ENCODE data around the gene FH.
A peak's percentile ranks its signal among the peaks of the same experiment; 100 is the strongest.

FH gene

DNA sequence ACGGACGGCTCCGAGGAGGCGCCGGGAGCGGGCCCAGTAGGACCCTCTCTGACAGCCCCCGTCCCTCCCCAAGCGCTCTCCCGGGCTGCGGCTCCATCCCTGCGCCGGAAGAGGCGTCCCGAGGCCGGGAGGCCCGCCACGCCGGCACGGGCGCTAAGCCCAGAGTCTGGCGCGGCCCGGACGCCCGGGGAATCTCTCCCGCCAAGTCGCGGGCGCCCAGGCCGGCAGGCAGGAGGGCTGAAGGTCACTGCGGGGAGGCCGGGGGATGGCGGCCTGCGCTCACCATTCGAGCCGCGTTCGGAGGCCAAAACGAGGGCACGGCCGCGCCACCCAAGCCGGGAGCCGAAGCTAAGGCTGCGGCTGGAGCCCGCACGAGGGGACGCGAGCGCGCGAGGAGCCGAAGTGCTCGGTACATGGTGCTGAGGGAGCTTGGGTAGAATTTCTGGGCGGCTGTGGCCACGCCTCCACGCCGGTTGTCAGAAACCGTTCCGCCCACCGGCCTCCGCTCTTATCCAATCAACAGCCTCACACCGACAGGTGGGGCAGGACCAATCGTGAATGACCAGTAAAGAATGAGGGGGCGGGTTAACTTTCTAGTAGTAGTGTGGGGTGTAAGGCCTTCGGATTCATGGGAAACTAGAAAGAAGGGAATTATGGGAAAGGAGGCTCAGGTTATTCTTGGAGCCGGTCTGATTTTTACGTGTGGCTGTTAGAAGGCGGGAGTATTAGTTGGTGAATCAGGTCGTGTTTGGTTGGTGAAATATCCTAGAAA is at the start of gene FH:
FH (minus strand) TSS at position 448 of the 772 bp plus-strand sequence; CDS start at position 415, 33 bp downstream.
- DNase-seq = peak; percentile 69 to 82 (median 82)

DNA sequence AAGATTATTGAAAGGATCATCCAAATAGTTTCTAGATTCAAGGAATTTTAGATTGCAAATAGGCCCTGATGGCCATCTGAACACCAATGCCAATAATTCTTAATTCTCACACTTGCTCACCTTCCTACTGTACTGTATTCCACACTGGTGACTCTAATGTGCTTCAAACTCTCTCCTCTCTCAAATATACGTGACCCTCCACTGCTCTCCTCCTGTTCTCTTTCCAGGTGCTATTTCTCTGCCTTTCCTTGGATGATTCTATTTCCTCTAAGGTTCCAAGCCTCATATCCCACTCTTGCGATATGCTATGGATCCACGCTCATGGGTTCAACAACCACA is 41.3 kb upstream of the FH start:
- DNase-seq = no peak

DNA sequence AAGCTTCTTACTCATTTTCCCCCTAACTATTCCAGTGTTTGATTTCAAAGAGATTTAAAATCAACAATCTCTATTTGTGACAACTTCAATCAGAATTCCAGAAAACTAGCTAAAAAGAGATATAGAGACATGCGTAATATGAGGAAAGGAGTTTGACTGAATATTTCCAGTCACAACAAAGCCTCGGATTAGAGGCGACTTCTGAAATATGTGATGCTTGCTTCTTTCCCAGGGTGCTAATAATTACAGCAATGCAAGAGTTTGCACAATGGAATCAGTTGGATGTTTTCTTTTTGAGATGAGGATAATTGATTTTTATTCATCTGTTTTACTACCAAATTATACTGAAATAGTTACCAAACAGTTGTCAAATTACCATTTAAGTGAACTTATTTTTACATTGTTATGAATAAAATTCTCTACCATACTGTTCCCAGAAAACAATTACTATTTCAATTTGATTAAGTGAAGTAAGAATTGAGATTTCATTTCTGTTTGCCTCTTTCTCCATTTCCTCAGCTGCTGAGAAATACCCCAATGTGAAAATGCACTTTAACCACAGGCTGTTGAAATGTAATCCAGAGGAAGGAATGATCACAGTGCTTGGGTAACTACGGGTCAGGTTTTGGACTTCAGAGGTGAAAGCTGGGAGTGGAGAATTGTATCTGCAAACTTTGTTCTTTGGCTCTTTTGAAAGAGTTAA is 40.7 kb upstream of the FH start:
- DNase-seq = no peak

DNA sequence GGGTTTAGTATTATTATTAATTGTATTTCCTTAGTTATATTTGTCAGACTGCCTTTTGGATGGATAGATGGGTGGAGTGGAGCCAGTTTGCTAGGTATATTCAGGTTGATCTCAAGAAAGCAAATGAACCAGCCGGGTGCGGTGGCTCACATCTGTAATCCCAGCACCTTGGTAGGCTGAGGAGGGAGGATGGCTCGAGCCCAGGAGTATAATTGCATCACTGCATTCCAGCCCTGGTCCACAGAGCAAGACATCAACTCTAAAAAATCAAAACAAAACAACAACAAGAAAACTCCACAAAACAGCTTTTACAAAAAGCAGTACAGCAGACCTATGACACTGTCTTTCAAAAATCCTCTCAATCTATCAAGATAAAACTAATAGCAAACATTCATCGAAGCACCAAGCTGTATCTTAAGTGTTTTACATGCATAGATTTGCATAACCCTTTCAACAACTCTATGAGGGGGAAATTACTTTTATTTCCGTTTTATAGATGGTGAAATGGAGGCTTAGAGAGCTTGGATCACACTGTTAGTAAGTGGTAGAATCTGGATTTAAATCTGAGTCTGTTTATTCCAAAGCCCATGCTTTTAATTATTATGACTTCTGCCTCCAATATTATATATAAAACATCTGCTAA is 38.1 kb upstream of the FH start:
- no peak for DNase-seq

GRCh38 chr1:241557031-241557430 is 37.5 kb upstream of the FH start:
- no peak for DNase-seq

GRCh38 chr1:241555526-241555925 is 36.0 kb upstream of the FH start:
- DNase-seq = no peak

- no peak for DNase-seq
Measured at GRCh38 chr1:241553886-241554592, 34.5 kb upstream of the FH start.

- DNase-seq = no peak
Measured at GRCh38 chr1:241551759-241552638, 32.4 kb upstream of the FH start.

GRCh38 chr1:241550318-241550717 is 30.8 kb upstream of the FH start:
- no peak for DNase-seq

GRCh38 chr1:241548008-241548407 is 28.5 kb upstream of the FH start:
- DNase-seq = no peak

GRCh38 chr1:241542199-241542907 is 22.8 kb upstream of the FH start:
- no peak for DNase-seq

DNA sequence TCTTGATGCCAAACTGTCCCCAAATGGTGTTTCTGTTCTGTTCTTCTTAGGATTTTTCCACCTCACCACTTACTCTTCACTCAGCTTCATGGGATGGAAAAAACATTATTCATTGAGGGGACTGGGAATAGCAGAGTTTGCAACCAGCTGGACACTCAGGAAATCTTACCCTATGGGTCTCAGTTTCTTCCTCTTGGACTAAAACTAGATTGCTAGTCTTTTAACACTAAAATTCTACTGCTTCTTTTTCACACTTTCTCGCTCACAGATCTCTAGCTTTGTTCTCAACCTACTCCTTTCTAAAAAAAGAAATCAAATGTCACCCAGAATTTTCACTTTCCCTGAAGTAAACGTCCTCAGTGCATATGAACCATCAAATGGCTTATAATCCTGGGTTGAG is 17.4 kb upstream of the FH start:
- no peak for DNase-seq

DNA sequence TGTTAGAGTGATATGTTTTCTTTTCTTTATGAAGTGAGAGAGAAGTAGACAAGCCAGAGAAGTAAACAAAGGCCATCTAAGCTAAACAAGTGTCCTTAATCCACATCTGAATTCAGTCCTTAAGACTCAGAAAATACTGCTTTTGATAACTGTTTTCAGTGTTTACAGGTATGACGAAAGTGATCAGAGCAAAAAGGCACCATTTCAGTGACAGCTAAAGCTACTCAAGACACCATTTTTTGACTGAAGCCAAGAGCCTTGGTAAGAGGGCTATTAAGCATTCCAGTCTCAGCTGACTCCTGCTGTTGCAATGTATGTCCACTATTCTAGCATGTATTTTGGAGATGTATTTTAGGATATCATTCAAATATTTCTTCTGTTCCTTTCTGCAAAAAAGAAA is 16.7 kb upstream of the FH start:
- DNase-seq = no peak

DNA sequence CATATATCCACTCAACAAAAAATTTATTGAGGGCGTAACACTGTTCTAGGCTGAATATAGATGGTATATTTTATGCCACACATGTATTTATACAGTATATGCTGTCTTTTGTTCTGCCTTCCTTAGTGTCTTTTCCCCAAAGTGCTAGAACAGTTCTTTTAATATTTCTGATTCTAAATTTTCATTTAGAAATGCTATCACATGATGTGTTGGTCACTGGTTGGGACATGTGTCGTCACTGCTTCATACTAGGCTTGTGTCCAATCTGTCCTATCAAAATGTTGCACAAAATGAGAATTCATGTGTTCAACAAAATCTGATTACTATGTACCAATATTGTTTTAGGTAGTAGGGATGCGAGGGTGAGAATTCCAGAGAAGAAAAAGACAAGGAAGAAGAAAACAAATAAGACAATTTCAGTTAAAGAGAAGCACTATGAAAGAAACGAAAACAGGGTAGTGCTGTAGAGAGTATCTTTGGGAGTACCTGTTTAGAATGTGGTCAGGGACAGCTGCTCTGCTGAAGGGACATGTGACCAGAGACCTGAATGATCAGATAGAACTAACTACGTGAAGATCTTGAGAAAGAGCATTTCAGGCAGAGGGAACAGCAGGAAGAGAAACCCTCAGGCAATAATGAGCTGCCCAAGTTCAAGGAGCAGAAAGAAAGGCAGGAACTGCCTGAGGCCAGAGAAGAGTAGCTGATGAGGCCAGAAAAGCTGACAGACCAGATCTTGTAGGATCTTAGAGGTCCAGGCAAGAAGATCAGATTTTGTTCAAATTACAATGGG is 14.0 kb upstream of the FH start:
- no peak for DNase-seq

- DNase-seq = no peak
Measured at GRCh38 chr1:241532864-241533263, 13.3 kb upstream of the FH start.

DNA sequence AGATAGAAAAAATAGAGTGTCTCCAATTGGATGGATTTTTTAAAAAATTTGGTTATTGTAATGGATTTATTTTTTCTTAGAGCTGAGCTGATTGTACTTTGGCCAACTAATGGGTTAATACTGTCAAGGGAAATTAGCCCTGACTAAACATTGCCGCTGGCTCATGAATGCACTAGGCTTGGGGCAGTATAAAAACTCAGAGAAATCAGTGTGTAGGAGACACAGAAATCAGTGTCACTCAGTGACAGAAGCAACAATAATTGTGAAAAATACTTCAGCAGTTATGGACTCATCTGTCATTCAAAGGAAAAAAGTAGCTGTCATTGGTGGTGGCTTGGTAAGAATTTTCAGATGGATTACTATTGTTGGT is 12.6 kb upstream of the FH start, which contains the start of gene KMO:
KMO (plus strand) TSS at position 217 of the 370 bp plus-strand sequence; CDS start at position 284, 67 bp downstream.
- no peak for DNase-seq

DNA sequence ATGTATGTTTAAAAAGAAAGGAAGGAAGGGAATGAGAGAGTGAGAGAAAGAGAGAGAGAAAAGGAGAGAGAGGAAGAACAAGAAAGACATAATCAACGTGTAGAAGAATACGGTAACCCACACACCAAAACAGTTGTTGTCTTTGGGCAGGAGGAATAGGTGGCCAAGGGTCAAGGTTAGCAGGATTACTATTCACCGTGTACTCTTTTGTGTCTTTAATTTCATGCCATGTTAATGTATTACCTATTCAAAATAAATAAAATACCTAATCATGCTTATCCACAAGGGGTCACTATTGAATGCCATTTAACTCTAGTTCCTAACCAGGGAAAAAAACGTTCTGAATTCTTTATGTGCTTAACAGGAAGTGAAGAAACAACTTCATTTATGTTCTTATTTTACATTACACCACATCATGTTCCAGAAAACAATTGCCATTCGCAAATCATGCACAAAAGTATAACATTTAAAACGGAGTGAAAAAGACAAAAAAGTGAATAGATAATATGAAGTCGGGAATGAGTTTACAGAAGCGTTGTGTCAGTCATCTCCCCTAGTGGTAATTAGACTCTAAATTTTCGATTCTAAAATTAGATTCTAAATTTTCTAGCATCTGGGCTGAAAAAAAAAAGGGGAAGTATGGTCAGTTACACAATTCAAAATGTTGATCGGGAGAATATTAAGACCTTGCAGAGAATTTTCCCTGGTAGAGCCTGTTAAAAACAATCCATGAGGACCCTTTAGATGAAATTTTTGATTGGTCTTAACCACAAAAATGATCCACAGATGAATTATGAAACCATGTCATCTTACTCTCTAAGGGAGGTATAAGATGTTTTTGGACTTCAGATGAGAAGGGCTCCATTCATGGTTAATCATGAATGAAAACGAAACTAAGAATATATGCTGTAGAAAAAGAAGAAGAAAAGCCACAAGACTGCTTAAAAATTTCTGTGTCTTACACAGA is 11.9 kb upstream of the FH start:
- no peak for DNase-seq

DNA sequence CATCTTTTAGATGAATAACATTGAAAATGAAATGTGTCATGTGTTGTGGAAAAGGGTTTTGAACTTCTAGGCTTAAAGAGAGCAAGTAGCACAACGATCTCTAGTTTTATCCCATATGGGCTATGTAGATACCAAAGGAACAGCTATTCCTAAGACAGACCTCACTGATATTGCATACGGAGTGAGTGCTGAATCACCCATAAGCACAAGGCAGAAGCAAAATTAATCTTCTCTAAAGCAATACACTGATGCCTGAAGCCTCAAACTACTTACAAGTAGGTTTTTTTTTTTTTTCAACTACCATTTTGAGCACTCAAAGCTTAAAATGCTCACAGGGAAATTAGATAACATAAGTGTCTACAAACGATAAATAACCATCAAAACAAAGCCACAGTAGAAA is 7.6 kb upstream of the FH start:
- no peak for DNase-seq

DNA sequence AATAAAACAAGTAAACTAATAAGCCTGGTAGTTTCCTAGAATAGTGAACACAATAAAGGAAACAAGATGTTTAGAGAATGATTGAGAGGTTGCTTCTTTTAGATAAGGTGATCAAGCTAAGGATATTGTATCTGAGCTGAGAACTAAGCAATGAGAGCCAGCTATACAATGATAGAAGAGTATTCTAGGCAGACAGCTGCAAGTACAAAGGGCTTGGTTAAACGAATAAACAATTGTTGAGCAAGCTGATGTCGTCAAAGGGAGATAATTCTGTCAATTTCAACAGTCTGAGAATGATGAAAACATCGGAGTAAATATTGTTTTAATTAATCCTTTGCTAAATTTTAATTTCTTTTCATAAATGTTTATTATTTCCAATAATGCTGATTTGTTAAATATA is 5.5 kb upstream of the FH start:
- no peak for DNase-seq

DNA sequence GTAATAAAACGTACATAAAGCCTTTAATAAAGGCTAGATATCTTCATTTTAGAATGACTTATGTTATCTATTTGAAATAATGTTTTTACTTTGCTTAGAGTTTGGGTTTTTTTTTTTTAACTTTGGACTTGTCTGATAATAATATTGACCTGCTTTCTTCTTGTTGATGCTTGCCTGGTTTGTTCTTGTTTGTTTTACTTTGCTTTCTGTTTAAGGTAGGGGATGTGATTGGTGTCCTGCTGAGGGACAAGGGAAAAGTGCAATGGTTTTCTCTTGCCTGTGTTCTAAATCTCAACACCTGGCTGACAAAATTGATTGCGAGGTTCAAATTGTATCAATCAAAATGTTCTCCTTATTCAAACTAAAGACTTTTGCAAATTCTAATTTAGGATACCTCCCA is 2.2 kb upstream of the FH start:
- no peak for DNase-seq

Data from activated CD4-positive, CD25-positive, alpha-beta regulatory T cell (primary cell).